CD4-positive, alpha-beta T cell treated with Interleukin-4 for 1 hour (primary cell): ENCODE measurements around the gene DOK7.
A peak's percentile ranks its signal among the peaks of the same experiment; 100 is the strongest.

Experiments used
- DNase-seq, 2 donors: peaks; one replicate each; pipeline ENCODE4 v3.0.0-alpha.2; 2020 to 2022

The DOK7 gene

GRCh38 chr4:3429651-3430050, 33.5 kb upstream of the DOK7 start:
- no peak for DNase-seq

GRCh38 chr4:3430524-3430923, 32.6 kb upstream of the DOK7 start:
- no peak for DNase-seq

- DNase-seq = no peak
These were observed 31.6 kb upstream of the DOK7 start for GRCh38 chr4:3431446-3431993.

- no peak for DNase-seq
These were observed 30.7 kb upstream of the DOK7 start for GRCh38 chr4:3432381-3432790.

GRCh38 chr4:3433138-3433869, 29.8 kb upstream of the DOK7 start:
- DNase-seq = no peak

GRCh38 chr4:3434881-3435685, 28.0 kb upstream of the DOK7 start:
- DNase-seq = no peak

GRCh38 chr4:3435686-3435956, 27.5 kb upstream of the DOK7 start:
- DNase-seq = no peak

- no peak for DNase-seq
These were observed 26.9 kb upstream of the DOK7 start for GRCh38 chr4:3436048-3436797.

- no peak for DNase-seq
These were observed 26.1 kb upstream of the DOK7 start for GRCh38 chr4:3436798-3437581.

- DNase-seq = no peak
These were observed 25.5 kb upstream of the DOK7 start for GRCh38 chr4:3437582-3437936.

GRCh38 chr4:3437998-3438846, 24.9 kb upstream of the DOK7 start:
- no peak for DNase-seq

- DNase-seq = no peak
These were observed 24.3 kb upstream of the DOK7 start for GRCh38 chr4:3438847-3439180.

- DNase-seq = no peak
These were observed 23.7 kb upstream of the DOK7 start for GRCh38 chr4:3439391-3439790.

- no peak for DNase-seq
These were observed 23.1 kb upstream of the DOK7 start for GRCh38 chr4:3440011-3440410.

GRCh38 chr4:3440979-3441500, 22.1 kb upstream of the DOK7 start:
- no peak for DNase-seq

- no peak for DNase-seq
These were observed 21.3 kb upstream of the DOK7 start, which contains the start of gene HGFAC for GRCh38 chr4:3441501-3442459. HGFAC (plus strand) TSS chr4:3441968; CDS start chr4:3442002, 34 bp downstream.

- DNase-seq = no peak
These were observed 20.6 kb upstream of the DOK7 start for GRCh38 chr4:3442460-3442958.

- peak; percentile 55 to 60 for DNase-seq
These were observed 20.0 kb upstream of the DOK7 start for GRCh38 chr4:3442959-3443749.

GRCh38 chr4:3443750-3444309, 19.3 kb upstream of the DOK7 start:
- no peak for DNase-seq
